HCT116 (cell line): Measurements from ENCODE around the gene C4orf50. TPM values are rescaled to one million over a fixed set of nuclear protein-coding genes. Genes with fewer than 3 reads are reported as not detected.

Experiments used
- ATAC-seq: fragments of 200-7000 bp; cut with Tn5 transposase; 2 replicates; pipeline ENCODE4 v1.9.1; 2020; ENCODE audit warnings: mild to moderate bottlenecking, moderate library complexity
- BruUV-seq: library from RNA; stranded (reverse); fragments of 400-500 nt; replicated peaks from 2 replicates; lab custom pipeline; 2021; lab: Mats Ljungman, UMichigan
- CTCF ChIA-PET: fragments of 300-600 bp; sonication (Branson Sonifier 250); formaldehyde crosslinking; loops from one replicate; lab custom pipeline; 2021; ENCODE audit warnings: antibody characterized with exemption; lab: Charles Lee
- POLR2A ChIA-PET: fragments of 300-600, 350-600 bp; sonication (Branson Sonifier 250); formaldehyde crosslinking; loops from one replicate; lab custom pipeline; 2021; ENCODE audit warnings: antibody characterized with exemption; lab: Charles Lee
- RAD21 ChIA-PET, 2 experiments: fragments of 300-600 bp; sonication (Branson Sonifier 250); formaldehyde crosslinking; loops; one replicate each; lab custom pipeline; 2023; ENCODE audit warnings: low total read pairs in 2 of 2; ENCODE audit not compliant: uncharacterized antibody in 2 of 2, unreplicated experiment in 2 of 2, low non-redundant PET in 1 of 2; lab: Charles Lee
- DNase-seq: peaks from one replicate; pipeline ENCODE4 v3.0.0-alpha.2; 2010; ENCODE audit warnings: low read depth, low spot score
- H2AFZ ChIP-seq: fragments of 200-600 bp; shearing (Covaris generic), sonication (generic); 2 replicates; pipeline ENCODE4 v1.6.1; 2017; ENCODE audit warnings: low read depth, mixed run types, mixed read lengths, antibody characterized with exemption, low read length; ENCODE audit not compliant: poor library complexity, severe bottlenecking
- H3K27ac ChIP-seq: 2 replicates; pipeline ENCODE4 v1.5.1; 2012; ENCODE audit warnings: low read depth, low read length
- H3K27me3 ChIP-seq: fragments of 200-600 bp; sonication (generic); 2 replicates; pipeline ENCODE4 v1.6.1; 2016; ENCODE audit warnings: mixed run types, low read length, mixed read lengths; ENCODE audit not compliant: insufficient read depth
- H3K36me3 ChIP-seq, 2 experiments: fragments of 200-500 bp in 1 of 2; fragments of 200-600 bp in 1 of 2; sonication (Bioruptor generic) in 1 of 2; sonication (generic) in 1 of 2; 2 replicates each; pipeline versions ENCODE4 v1.5.1 to v1.6.1; 2014 to 2016; ENCODE audit warnings: low read length in 2 of 2, inconsistent platforms in 1 of 2, mixed read lengths in 1 of 2, mixed run types in 1 of 2; ENCODE audit not compliant: insufficient read depth in 2 of 2, control insufficient read depth in 1 of 2
- H3K4me1 ChIP-seq, 2 experiments: fragments of 200-600 bp in 1 of 2; sonication (generic) in 1 of 2; 2 replicates each; pipeline versions ENCODE4 v1.5.1 to v1.6.1; 2012 to 2017; ENCODE audit warnings: low read length in 2 of 2, inconsistent platforms in 1 of 2, mild to moderate bottlenecking in 1 of 2, mixed read lengths in 1 of 2, mixed run types in 1 of 2, moderate library complexity in 1 of 2; ENCODE audit not compliant: insufficient read depth in 2 of 2, control insufficient read depth in 1 of 2
- H3K4me2 ChIP-seq: fragments of 200-600 bp; sonication (generic); 2 replicates; pipeline ENCODE4 v1.6.1; 2017; ENCODE audit warnings: mixed run types, low read length, mixed read lengths
- H3K4me3 ChIP-seq, 2 experiments: fragments of 200-600 bp in 1 of 2; sonication (generic) in 1 of 2; replicated peaks in 1 of 2; 2 replicates each; pipeline ENCODE4 v1.5.1; 2011 to 2016; ENCODE audit warnings: low read length in 2 of 2, control low read depth in 1 of 2, low read depth in 1 of 2, mild to moderate bottlenecking in 1 of 2, mixed read lengths in 1 of 2, mixed run types in 1 of 2
- H3K79me2 ChIP-seq: fragments of 200-600 bp; sonication (generic); 2 replicates; pipeline ENCODE4 v1.6.1; 2017; ENCODE audit warnings: mild to moderate bottlenecking, mixed run types, low read length, moderate library complexity, mixed read lengths; ENCODE audit not compliant: insufficient read depth
- H3K9ac ChIP-seq: fragments of 200-600 bp; sonication (generic); 2 replicates; pipeline ENCODE4 v1.6.1; 2016; ENCODE audit warnings: low read length, mixed read lengths
- H3K9me2 ChIP-seq: fragments of 200-600 bp; sonication (generic), shearing (Covaris generic); 2 replicates; pipeline ENCODE4 v1.6.1; 2017; ENCODE audit warnings: mixed run types, mild to moderate bottlenecking, moderate library complexity; ENCODE audit not compliant: insufficient read depth
- H3K9me3 ChIP-seq, 2 experiments: fragments of 200-500 bp in 1 of 2; fragments of 200-600 bp in 1 of 2; sonication (Bioruptor generic) in 1 of 2; sonication (generic) in 1 of 2; 2 replicates each; pipeline ENCODE4 v1.6.1; 2014 to 2017; ENCODE audit warnings: low read length in 2 of 2, mixed read lengths in 2 of 2, inconsistent platforms in 1 of 2, low read depth in 1 of 2, mild to moderate bottlenecking in 1 of 2, mixed run types in 1 of 2, moderate library complexity in 1 of 2; ENCODE audit not compliant: control insufficient read depth in 1 of 2, insufficient read depth in 1 of 2
- H4K20me1 ChIP-seq: fragments of 200-600 bp; sonication (generic), shearing (Covaris generic); 2 replicates; pipeline ENCODE4 v1.6.1; 2017; ENCODE audit warnings: mixed run types, mild to moderate bottlenecking, moderate library complexity; ENCODE audit not compliant: insufficient read depth
- CBX3 ChIP-seq: IDR thresholded peaks from 2 replicates; pipeline ENCODE4 v1.6.1; 2012; ENCODE audit warnings: low read depth
- EGR1 ChIP-seq: IDR thresholded peaks from 2 replicates; pipeline ENCODE4 v1.6.1; 2012; ENCODE audit warnings: low read depth
- ELF1 ChIP-seq: IDR thresholded peaks from 2 replicates; pipeline ENCODE4 v1.6.1; 2012; ENCODE audit warnings: low read depth, borderline replicate concordance
- EZH2 ChIP-seq: fragments of 200-600 bp; sonication (generic); IDR thresholded peaks from 2 replicates; pipeline ENCODE4 v1.6.1; 2017; ENCODE audit warnings: antibody characterized with exemption, mixed run types
- EZH2phosphoT487 ChIP-seq: fragments of 200-600 bp; IDR thresholded peaks from 2 replicates; pipeline ENCODE4 v1.6.1; 2018; ENCODE audit warnings: antibody characterized with exemption, borderline replicate concordance
- JUND ChIP-seq: IDR thresholded peaks from 2 replicates; pipeline ENCODE4 v1.6.1; 2012
- POLR2A ChIP-seq: IDR thresholded peaks from 2 replicates; pipeline ENCODE4 v1.7.0; 2011; ENCODE audit warnings: borderline replicate concordance; ENCODE audit not compliant: insufficient read depth, insufficient read length; ENCODE audit errors: extremely low read depth
- POLR2AphosphoS5 ChIP-seq: IDR thresholded peaks from 2 replicates; pipeline ENCODE4 v1.6.1; 2011; ENCODE audit warnings: mild to moderate bottlenecking, low read depth, low read length, moderate library complexity
- RAD21 ChIP-seq: IDR thresholded peaks from 2 replicates; pipeline ENCODE4 v1.6.1; 2012; ENCODE audit warnings: low read depth, mild to moderate bottlenecking
- SIN3A ChIP-seq: IDR thresholded peaks from 2 replicates; pipeline ENCODE4 v1.6.1; 2012; ENCODE audit warnings: low read depth
- SRF ChIP-seq: IDR thresholded peaks from 2 replicates; pipeline ENCODE4 v1.6.1; 2012; ENCODE audit warnings: low read depth
- YY1 ChIP-seq: IDR thresholded peaks from 2 replicates; pipeline ENCODE4 v1.6.1; 2011; ENCODE audit warnings: low read length, low read depth, moderate library complexity, mild to moderate bottlenecking; ENCODE audit not compliant: insufficient replicate concordance; ENCODE audit errors: extremely low read depth
- ZFX ChIP-seq: fragments of 450-650 bp; IDR thresholded peaks from 2 replicates; pipeline ENCODE4 v1.6.1; 2017
- ZNF274 ChIP-seq: fragments of 200-500 bp; sonication (Bioruptor generic); IDR thresholded peaks from 2 replicates; pipeline ENCODE4 v1.6.1; 2014; ENCODE audit warnings: mild to moderate bottlenecking, low read depth, low read length, inconsistent platforms
- intact Hi-C: fragments of 100-400 bp; cut with micrococcal nuclease; formaldehyde crosslinking; loops from 2 replicates; pipeline ENCODE4 v1.10.0; 2022
- total RNA-seq: library from RNA; stranded (reverse); gene quantifications from one replicate; pipeline ENCODE4 v1.2.1, GENCODE V29; 2021; ENCODE audit not compliant: unreplicated experiment
- TF ChIP-seq, protein P1 (sequence below): IDR thresholded peaks from 2 replicates; pipeline ENCODE4 v1.6.1; 2011; ENCODE audit warnings: mild to moderate bottlenecking, low read length, moderate library complexity; ENCODE audit not compliant: insufficient replicate concordance; ENCODE audit errors: extremely low read depth
- TF ChIP-seq, protein P2 (sequence below): IDR thresholded peaks from 2 replicates; pipeline ENCODE4 v1.6.1; 2012; ENCODE audit warnings: low read depth

Gene C4orf50
- total RNA-seq, 1 experiment from 2014 or later = not detected

DNA sequence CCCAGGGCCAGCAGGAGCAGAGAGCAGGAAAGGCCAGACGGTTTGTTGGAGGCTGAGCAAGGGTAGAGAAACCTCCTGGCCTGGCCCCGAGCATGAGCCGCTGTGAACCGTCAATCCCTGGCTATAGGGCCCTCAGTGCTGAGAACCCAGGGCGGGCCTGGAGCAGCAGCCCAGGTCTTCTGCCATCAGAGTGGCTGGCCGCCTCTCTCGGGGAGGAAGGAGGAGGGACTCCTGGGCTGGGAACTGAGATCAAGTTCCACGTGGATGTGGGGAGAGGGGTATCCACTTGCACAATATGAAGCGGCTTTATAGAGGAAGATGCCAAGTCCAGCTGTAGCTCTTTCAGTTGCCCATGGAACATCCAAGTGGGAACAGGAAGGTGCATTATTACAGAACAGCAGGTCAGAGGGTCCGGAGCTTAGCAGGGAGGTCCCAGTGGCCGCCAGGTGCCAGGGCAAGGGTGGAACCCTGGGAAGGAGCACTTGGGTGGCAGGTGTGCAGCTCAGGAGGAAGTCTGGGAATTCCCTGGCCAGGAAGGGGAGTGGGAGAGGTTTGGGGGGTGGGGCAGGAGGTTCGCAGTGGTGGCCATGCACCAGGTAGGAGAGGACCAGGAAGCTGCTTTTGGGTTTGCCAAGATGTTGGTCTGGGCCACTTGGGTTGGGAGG, 93.6 kb downstream of the C4orf50 start:
- Histone ChIP-seq H3K9me3 (no peaks in the 10 kb centered on the region), H3K27me3 (peaks cover 42% of the 10 kb centered on the region), H3K27ac (no peak overlapping the region), H4K20me1 (no peaks in the 10 kb centered on the region), H3K4me1 (no peaks in the 10 kb centered on the region), H3K79me2 (no peaks in the 10 kb centered on the region), H2AFZ (no peak overlapping the region), H3K4me3 (no peak overlapping the region)
- CTCF ChIA-PET = no interaction called here
- POLR2A ChIA-PET = no interaction called here
- no peak for DNase-seq
- TF ChIP-seq CBX3 = no peak
- TF ChIP-seq JUND = no peak
- TF ChIP-seq POLR2AphosphoS5 = no peak
- TF ChIP-seq RAD21 = no peak
- no peak for TF ChIP-seq POLR2A
- TF ChIP-seq, all 23 proteins: peak for 0
- intact Hi-C loops = no loop called here
- no peak for ATAC-seq
- RAD21 ChIA-PET = no interaction called here
- no peaks in the 10 kb centered on the region for H3K36me3 ChIP-seq
- BruUV-seq = no TSS peak
- no peaks in the 10 kb centered on the region for H3K9me2 ChIP-seq
- H3K9ac ChIP-seq = no peak overlapping the region
- no peak overlapping the region for H3K4me2 ChIP-seq

DNA sequence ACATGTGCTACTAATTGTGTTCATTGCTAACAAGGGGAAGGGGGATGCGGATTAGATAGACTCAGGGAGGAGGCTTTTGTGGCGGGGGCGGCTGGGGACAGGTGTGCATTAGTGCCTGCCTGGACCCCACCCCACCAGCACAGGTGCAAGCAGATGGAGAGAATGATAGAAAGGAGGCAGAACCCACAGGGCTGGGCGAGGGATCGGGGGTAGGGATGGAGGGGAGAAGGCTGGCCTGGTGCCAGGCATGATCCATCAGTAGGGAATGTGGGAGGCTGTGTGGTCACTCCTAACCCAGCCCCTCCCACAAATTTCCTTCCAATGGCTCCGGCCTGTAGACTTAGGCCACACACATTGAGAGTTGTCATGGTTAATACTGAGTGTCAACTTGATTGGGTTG, 94.9 kb downstream of the C4orf50 start:
- DNase-seq = no peak
- ATAC-seq = no peak
- H3K27me3 ChIP-seq = peaks cover 33% of the 10 kb centered on the region

More for the DNA sequence above, 94.9 kb downstream of the C4orf50 start:
- Histone ChIP-seq H3K9ac (no peak overlapping the region), H3K4me2 (no peak overlapping the region), H3K79me2 (no peaks in the 10 kb centered on the region), H3K4me3 (no peak overlapping the region), H3K4me1 (no peaks in the 10 kb centered on the region), H3K27ac (no peak overlapping the region), H4K20me1 (no peaks in the 10 kb centered on the region), H3K36me3 (no peaks in the 10 kb centered on the region), H2AFZ (no peak overlapping the region), H3K9me3 (no peaks in the 10 kb centered on the region), H3K9me2 (no peaks in the 10 kb centered on the region)
- RAD21 ChIA-PET = no interaction called here
- CTCF ChIA-PET = no interaction called here
- BruUV-seq = no TSS peak
- POLR2A ChIA-PET = no interaction called here
- TF ChIP-seq SRF (no peak), JUND (no peak), EZH2 (no peak), ZFX (no peak), EZH2phosphoT487 (no peak), SIN3A (no peak), POLR2AphosphoS5 (no peak), ELF1 (no peak), EGR1 (no peak), ZNF274 (no peak), YY1 (no peak), POLR2A (no peak)
- TF ChIP-seq, protein P1, sequence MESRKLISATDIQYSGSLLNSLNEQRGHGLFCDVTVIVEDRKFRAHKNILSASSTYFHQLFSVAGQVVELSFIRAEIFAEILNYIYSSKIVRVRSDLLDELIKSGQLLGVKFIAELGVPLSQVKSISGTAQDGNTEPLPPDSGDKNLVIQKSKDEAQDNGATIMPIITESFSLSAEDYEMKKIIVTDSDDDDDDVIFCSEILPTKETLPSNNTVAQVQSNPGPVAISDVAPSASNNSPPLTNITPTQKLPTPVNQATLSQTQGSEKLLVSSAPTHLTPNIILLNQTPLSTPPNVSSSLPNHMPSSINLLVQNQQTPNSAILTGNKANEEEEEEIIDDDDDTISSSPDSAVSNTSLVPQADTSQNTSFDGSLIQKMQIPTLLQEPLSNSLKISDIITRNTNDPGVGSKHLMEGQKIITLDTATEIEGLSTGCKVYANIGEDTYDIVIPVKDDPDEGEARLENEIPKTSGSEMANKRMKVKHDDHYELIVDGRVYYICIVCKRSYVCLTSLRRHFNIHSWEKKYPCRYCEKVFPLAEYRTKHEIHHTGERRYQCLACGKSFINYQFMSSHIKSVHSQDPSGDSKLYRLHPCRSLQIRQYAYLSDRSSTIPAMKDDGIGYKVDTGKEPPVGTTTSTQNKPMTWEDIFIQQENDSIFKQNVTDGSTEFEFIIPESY = no peak
- TF ChIP-seq, protein P2, sequence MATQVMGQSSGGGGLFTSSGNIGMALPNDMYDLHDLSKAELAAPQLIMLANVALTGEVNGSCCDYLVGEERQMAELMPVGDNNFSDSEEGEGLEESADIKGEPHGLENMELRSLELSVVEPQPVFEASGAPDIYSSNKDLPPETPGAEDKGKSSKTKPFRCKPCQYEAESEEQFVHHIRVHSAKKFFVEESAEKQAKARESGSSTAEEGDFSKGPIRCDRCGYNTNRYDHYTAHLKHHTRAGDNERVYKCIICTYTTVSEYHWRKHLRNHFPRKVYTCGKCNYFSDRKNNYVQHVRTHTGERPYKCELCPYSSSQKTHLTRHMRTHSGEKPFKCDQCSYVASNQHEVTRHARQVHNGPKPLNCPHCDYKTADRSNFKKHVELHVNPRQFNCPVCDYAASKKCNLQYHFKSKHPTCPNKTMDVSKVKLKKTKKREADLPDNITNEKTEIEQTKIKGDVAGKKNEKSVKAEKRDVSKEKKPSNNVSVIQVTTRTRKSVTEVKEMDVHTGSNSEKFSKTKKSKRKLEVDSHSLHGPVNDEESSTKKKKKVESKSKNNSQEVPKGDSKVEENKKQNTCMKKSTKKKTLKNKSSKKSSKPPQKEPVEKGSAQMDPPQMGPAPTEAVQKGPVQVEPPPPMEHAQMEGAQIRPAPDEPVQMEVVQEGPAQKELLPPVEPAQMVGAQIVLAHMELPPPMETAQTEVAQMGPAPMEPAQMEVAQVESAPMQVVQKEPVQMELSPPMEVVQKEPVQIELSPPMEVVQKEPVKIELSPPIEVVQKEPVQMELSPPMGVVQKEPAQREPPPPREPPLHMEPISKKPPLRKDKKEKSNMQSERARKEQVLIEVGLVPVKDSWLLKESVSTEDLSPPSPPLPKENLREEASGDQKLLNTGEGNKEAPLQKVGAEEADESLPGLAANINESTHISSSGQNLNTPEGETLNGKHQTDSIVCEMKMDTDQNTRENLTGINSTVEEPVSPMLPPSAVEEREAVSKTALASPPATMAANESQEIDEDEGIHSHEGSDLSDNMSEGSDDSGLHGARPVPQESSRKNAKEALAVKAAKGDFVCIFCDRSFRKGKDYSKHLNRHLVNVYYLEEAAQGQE = no peak
- intact Hi-C loops = no loop called here
